ENCODE results near the gene FAM53A.
"Not testable (repeated sequence)": the region's sequence is repeated elsewhere in the genome, so short reads cannot be mapped to it uniquely, and the experiment has no call there.

The FAM53A gene

GRCh38 chr4:1685235-1686150, 1.4 kb upstream of the FAM53A start:
- DNase-seq (ENCODE audit: low spot score), result no peak

GRCh38 chr4:1684506-1685234, 557 bp upstream of the FAM53A start:
- no peak for DNase-seq (ENCODE audit: low spot score)

DNA sequence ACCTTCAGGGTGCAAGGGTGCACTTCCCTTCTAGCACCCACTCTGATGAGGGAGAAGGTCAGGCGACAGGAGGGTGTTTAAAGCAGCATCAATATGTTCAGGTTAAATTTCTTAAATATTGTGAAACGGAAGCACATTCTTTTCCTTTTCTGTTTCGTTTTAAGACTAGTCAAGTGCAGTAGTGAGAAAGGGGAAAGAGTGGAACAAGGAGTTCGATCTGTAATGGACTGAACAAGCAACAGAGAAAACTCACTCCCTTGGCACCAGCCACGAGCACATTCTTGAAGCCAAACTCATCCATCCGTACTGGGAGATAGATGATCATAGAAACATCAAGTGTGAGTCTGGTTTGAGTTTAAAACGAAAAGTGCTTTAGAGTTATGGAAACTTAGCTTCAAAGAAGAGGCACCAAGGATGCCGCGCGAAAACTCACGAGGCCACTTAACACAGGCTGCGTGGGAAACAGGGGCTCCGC, 815 bp downstream of the FAM53A start:
- no peak for DNase-seq (ENCODE audit: low spot score)

GRCh38 chr4:1682860-1683259, 1.3 kb downstream of the FAM53A start:
- DNase-seq (ENCODE audit: low spot score), result no peak

DNA sequence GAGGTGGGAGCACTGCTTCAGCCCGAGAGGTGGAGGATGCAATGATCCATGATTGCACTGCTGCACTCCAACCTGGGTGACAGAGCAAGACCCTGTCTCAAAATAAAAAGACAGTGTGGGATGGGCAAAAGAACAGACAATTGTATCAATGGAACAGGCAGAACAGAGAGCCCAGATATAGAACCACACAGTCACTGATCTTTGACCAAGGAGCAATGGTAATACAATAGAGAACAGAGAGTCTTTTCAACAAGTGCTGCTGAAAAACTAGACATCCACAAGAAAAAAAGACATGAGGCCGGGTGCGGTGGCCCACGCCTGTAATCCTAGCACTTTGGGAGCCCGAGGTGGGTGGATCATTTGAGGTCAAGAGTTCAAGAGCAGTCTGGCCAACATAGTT, 5.9 kb downstream of the FAM53A start:
- no peak for DNase-seq (ENCODE audit: low spot score)

DNA sequence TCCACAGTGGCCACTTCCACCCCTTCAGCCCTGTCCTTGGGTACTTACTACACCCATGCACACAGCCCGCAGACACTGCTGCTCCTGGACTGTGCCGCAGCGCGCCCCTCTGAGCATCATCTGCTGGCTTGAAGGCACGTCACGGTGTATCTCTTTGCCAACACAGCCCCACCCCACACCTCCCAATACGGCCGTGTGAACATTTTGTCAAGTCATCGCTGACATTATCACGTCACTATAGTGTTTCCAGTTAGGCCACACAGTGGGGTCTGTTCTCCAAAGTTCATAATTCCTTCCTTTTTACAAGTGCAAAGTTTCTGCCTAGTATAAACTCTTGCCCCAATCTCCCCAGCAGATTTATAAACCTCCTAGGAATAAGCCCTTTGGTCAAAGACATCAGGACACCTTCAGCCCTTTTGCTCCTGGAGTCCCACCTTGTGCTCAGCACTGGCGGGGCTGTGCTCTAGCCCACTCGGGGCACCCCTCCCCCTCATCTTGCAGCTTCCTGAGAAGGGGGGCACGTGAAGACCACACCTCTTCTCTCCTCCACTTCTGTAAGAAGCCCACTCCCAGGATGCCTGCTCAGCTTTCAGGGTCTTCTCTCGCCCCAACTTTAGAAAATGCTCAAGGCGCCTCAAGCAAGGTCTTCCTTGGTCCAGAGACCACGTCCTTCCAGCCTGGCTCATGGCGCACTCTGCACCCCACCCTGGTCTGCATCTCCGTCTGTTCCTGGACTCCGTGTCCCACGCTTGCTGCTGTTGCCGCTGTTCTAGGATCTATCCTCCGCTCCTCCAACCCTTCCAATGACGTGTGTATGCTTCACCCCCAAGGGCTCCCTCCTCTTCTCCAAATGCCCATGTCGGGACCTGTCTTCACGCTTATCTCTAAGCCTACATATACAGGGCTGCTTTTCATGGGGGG, 7.2 kb downstream of the FAM53A start:
- no peak for DNase-seq (ENCODE audit: low spot score)

DNA sequence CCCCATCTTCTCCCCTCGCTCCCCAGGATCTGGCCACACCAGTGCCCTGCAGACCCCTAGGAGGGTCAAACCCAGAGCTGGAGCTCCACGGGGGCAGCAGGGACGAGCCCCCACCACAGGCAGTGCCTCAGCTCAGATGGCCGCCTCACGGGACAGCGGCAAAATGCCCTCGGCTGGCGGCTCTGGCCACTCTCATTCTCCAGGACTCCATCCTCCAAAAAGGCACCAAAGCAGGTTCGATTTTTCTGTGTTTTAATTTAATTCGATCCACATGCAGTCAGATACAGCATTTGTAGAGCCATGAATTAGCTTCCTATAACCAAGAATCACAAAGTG, 8.3 kb downstream of the FAM53A start:
- no peak for DNase-seq (ENCODE audit: low spot score)

DNA sequence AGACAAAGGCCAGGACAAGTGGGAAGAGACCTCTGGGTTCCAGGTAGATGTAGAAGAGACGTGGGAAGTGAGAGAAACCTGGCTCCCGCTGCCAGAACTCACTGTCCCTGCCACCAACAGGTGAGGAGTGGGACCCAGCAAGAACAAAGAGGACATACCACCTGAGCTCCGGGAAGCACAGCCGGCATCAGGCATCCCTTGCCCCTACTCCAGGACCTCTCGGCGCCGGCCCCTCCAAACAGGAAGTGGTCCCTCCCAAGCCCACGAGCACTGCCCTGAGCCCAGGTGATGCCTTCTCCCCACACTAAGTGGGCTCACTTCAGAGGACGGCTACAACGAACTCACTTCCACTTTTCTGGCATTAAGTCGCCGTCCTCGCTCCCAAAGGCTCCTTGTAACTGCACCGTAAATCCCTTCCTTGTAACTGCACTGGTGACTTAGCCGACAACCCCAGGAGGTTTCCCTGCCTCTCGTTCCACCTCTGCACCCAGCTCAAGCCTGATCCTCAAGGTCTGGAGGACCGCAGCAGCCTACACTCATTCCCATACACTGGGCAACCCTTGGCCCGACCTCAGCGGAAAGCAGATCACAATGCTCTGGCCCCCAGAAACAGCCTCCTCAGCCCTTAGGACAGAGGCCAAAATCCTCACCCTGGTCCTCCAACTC, 8.8 kb downstream of the FAM53A start:
- no peak for DNase-seq (ENCODE audit: low spot score)

DNA sequence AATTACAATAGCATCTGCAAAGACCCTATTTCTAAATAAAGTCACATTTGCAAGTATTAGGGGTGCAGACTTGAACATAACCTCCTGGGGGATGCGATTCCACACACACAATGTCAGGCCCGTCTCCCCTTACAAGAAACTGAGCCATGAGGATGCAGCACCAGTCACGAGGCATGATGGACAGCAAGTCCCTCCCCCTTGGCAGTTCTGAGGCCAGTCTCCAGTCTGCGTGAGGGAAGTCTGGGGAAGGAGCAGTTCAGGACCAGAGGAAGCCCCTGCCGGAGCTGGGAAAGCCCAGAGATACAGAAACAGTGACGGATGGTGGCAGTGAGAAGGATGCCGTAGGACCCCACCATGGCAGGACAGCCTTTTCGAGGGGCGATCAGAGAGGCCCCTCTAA, 9.4 kb downstream of the FAM53A start:
- no peak for DNase-seq (ENCODE audit: low spot score)

DNA sequence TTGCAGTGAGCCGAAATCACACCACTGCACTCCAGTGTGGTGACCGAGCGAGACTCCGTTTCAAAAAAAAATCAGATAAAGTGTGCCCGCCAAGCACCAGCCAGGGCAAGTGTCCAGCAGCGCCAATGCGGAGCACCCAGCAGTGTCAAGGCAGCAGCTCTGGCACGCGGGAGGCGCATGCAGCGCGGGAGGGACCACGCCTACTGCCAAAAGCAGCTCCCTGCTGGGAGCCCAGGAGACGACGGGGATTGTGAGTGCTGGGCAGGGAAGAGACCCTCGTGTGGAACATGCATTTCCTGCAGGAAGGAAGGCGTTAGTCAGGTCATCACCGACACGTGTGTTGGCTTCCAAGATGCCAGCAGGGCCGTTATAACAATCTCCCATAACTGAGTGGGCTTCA, 10.4 kb downstream of the FAM53A start:
- no peak for DNase-seq (ENCODE audit: low spot score)

GRCh38 chr4:1671011-1671410, 13.1 kb downstream of the FAM53A start:
- not testable (repeated sequence) for DNase-seq (ENCODE audit: low spot score)

GRCh38 chr4:1670279-1670678, 13.8 kb downstream of the FAM53A start:
- no peak for DNase-seq (ENCODE audit: low spot score)

- no peak for DNase-seq (ENCODE audit: low spot score)
Measured at GRCh38 chr4:1669850-1670249, 14.3 kb downstream of the FAM53A start.

GRCh38 chr4:1669270-1669669, 14.8 kb downstream of the FAM53A start:
- no peak for DNase-seq (ENCODE audit: low spot score)

DNA sequence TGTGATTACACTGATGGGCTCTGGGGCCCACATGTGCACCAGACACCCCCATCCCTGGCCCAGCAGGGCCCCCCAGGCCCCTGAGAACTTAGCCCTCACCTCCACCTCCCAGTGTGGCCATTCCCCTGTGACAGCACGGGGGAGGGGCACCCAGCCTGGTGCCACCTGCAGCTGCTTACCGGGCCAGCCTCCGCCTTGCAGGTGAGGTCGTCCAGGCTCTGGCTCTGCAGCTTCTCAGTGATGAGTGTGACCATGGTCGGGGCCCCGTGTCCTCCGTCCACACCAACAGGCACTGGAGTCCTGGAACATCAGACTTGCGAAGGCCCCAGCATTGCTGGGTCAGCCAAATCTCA, 15.6 kb downstream of the FAM53A start:
- no peak for DNase-seq (ENCODE audit: low spot score)

DNA sequence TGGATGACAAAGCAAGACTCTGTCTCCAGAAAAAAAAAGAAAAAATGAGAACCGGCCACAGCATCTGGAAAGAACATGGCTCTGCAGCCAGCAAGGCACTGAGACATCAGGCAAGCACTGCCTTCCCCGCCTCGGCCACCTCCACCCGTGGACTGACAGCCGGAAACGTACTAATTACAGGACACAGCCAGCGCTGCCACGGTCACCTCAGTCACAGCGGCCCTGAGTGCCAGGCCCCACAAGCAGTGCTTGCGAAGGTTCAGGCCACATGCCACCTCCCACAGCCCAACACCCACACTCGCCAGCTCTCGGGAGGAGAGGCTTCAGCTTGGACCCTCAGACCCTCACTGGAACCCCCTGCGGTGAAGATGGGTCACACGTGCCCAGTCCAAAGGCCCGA, 16.8 kb downstream of the FAM53A start:
- no peak for DNase-seq (ENCODE audit: low spot score)

DNA sequence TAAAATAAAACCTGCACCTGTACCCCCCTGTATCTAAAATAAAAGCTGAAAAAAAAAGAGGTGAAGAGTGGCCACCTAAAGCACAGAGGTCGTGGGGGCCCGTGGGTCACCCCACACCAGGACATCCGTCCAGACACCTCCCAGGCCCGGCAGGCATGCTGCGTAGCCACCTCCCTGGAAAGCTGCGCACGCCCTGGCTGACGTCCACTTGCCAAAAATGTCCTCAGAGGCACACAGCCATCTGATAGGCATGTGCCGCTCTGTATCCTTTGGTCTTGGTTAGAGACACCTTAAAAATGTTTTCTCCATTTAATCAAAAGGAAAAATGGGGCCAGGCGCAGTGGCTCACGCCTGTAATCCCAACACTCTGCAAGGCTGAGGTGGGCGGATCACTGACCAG, 17.7 kb downstream of the FAM53A start:
- DNase-seq (ENCODE audit: low spot score), result no peak

DNA sequence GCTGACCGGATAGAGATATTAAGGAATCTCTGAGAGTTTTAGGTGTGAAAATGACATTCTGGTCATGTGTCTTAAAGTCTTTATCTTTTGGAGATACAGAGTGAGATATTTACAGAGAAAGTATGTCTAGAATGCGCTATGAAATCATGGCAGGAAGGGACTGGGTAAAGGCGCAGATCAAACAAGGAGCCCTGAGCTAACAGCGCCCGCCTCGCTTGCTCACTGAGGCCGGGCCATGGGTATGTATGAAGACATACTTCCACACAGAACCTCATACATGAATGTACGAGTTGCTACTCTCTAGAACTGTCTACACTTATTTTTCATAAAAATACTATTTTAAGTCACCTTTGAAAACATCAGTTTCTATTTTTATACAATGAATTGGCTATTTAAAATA, 20.0 kb downstream of the FAM53A start:
- DNase-seq (ENCODE audit: low spot score), result no peak

DNA sequence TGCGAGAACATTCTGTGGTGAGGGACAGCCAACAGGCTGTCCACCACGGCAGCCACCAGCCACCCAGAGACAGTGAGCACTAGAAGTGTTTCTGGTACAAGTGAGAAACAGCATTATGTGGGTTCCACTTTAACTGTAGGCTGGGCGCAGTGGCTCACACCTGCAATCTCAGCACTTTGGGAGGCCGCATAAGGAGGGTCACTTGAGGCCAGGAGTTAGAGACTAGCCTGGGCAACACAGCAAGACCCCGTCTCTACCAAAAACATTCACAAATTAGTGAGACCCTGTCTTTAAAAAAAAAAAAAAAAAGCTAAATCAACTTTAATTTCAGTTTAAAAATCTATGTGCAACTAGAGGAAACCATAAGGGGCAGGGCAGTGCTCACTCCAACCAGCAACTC, 20.6 kb downstream of the FAM53A start:
- no peak for DNase-seq (ENCODE audit: low spot score)

DNA sequence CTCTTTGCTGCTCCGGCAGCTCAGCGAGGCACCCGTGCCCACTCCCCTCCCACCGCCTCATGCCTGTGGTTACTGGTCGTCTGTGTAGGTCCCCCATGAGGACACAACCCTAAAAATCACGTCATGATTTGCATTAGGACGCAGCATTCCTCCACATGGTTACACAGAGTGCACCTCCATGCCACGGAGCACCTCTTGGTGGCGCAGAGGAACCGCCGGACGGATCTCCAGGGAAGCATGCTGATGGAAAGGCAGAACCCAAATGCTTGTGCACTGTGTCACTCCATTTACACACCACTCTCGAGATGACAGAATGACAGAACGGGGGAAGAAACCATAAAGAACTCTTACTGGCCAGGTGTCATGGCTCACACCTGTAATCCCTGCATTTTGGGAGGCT, 22.4 kb downstream of the FAM53A start:
- no peak for DNase-seq (ENCODE audit: low spot score)

DNA sequence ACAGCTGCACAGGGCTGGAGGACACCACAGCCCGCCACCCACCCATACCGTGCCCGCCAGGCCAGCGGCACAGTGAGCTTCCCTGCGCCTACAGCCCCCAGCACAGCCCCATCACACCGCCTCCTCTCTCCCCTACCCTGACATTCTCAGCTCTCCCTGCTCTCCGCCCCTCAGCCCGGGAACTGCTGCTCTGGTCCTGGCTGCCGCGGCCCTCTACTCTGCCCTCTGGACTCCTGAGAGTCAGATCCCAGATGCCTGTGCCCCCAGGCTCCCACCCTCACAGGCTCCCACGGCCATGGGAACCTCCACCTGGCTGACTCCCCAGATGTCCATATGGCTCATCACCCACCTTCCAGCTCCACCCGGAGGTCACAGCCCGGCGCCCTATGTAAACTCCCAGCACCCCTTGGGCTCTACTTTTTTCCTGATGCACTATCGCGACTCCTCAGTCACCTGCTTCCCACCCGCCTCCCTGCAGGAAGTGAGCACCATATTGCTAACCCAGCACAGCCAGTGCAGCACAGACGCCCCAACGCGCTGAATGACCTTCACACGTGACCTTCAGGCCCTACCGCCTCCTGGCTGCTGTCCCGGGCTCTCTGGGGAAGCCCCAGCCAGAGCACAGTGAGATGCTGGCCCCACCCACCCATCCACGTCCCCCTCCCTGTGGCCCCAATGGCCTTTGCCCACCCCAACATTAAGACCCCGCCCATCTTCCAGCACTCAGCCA, 23.0 kb downstream of the FAM53A start:
- DNase-seq (ENCODE audit: low spot score), result no peak
